ENCODE data around the gene ARHGEF17.

GRCh38 chr11:73405146-73405510 is 97.1 kb downstream of the ARHGEF17 start:
- no peak for TF ChIP-seq CTCF (IDR thresholded peaks at IDR 0.05; ENCODE audit: low read length)
- no peak for TF ChIP-seq EZH2 (optimal IDR thresholded peaks at IDR 0.05; ENCODE audit: low read depth, low read length)

Measured in MM.1S (cell line).